OCI-M2 (cell line): ENCODE results near the gene GID8.

Source experiments
- DNase-seq: peaks from one replicate; lab custom pipeline; 2025; ENCODE audit not compliant: unreplicated experiment; lab: John Stamatoyannopoulos, UW

Gene GID8

GRCh38 chr20:62941792-62942191, 3.8 kb downstream of the GID8 start:
- no peak for DNase-seq

- DNase-seq: no peak
Measured at GRCh38 chr20:62942456-62942855, 4.5 kb downstream of the GID8 start.

GRCh38 chr20:62943396-62943795, 5.4 kb downstream of the GID8 start:
- DNase-seq: no peak

GRCh38 chr20:62944184-62944583, 6.2 kb downstream of the GID8 start:
- DNase-seq: no peak

GRCh38 chr20:62944746-62945145, 6.8 kb downstream of the GID8 start:
- no peak for DNase-seq

- DNase-seq: no peak
Measured at GRCh38 chr20:62945771-62946339, 7.9 kb downstream of the GID8 start.

GRCh38 chr20:62946918-62947317, 9.0 kb downstream of the GID8 start:
- DNase-seq: no peak

- no peak for DNase-seq
Measured at GRCh38 chr20:62947532-62948300, 9.8 kb downstream of the GID8 start.

- no peak for DNase-seq
Measured at GRCh38 chr20:62949153-62949821, 11.3 kb downstream of the GID8 start.

- no peak for DNase-seq
Measured at GRCh38 chr20:62949962-62950361, 12.0 kb downstream of the GID8 start.

- DNase-seq: no peak
Measured at GRCh38 chr20:62950741-62951140, 12.8 kb downstream of the GID8 start.

- no peak for DNase-seq
Measured at GRCh38 chr20:62951143-62951895, 13.4 kb downstream of the GID8 start.

GRCh38 chr20:62951896-62952372, 14.0 kb downstream of the GID8 start:
- DNase-seq: no peak

- peak; percentile 57 for DNase-seq
Measured at GRCh38 chr20:62952373-62952967, 14.5 kb downstream of the GID8 start, which contains the start of gene SLC17A9. Gene SLC17A9 (plus strand): TSS chr20:62952709. CDS start chr20:62952831, 122 bp downstream.

- no peak for DNase-seq
Measured at GRCh38 chr20:62952968-62953838, 15.3 kb downstream of the GID8 start.

- no peak for DNase-seq
Measured at GRCh38 chr20:62953839-62954703, 16.1 kb downstream of the GID8 start.

- DNase-seq: no peak
Measured at GRCh38 chr20:62955519-62956386, 17.8 kb downstream of the GID8 start.
